Liver (tissue), 2 donors: ENCODE results near the gene TMEM229A.

Experiments
- TF ChIP-seq, protein P1 (sequence below): IDR thresholded peaks from 2 replicates; pipeline ENCODE4 v1.6.1; 2016; ENCODE audit warnings: antibody characterized with exemption
- TF ChIP-seq, protein P2 (sequence below): fragments of 150-350 bp; IDR thresholded peaks from 2 replicates; pipeline ENCODE4 v1.5.1; 2017; ENCODE audit warnings: improper control_type of control experiment, low read depth, low read length; ENCODE audit not compliant: missing input control
- donor health status: healthy.

DNA sequence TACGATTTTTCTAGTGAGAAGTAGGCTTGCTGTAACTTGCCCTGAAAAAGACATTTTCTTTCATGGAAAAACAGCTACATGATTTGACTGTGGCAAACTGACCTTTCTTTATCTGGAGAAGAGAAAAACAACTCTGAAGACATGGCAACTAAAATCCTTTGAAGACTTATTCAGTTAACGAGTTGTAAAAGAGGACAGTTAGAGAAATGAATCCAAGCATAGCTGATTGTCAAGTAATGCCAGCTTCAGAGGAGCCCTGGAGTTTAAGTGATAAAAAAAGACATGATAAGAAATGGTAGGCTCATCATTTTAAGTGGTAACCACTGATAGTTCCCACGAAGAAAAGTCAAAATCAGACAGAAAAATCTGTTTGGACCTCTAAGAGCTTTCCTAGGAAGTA lies 19.6 kb downstream of the TMEM229A start:
- TF ChIP-seq, protein P1, sequence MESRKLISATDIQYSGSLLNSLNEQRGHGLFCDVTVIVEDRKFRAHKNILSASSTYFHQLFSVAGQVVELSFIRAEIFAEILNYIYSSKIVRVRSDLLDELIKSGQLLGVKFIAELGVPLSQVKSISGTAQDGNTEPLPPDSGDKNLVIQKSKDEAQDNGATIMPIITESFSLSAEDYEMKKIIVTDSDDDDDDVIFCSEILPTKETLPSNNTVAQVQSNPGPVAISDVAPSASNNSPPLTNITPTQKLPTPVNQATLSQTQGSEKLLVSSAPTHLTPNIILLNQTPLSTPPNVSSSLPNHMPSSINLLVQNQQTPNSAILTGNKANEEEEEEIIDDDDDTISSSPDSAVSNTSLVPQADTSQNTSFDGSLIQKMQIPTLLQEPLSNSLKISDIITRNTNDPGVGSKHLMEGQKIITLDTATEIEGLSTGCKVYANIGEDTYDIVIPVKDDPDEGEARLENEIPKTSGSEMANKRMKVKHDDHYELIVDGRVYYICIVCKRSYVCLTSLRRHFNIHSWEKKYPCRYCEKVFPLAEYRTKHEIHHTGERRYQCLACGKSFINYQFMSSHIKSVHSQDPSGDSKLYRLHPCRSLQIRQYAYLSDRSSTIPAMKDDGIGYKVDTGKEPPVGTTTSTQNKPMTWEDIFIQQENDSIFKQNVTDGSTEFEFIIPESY = no peak
- TF ChIP-seq, protein P2, sequence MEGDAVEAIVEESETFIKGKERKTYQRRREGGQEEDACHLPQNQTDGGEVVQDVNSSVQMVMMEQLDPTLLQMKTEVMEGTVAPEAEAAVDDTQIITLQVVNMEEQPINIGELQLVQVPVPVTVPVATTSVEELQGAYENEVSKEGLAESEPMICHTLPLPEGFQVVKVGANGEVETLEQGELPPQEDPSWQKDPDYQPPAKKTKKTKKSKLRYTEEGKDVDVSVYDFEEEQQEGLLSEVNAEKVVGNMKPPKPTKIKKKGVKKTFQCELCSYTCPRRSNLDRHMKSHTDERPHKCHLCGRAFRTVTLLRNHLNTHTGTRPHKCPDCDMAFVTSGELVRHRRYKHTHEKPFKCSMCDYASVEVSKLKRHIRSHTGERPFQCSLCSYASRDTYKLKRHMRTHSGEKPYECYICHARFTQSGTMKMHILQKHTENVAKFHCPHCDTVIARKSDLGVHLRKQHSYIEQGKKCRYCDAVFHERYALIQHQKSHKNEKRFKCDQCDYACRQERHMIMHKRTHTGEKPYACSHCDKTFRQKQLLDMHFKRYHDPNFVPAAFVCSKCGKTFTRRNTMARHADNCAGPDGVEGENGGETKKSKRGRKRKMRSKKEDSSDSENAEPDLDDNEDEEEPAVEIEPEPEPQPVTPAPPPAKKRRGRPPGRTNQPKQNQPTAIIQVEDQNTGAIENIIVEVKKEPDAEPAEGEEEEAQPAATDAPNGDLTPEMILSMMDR = no peak
